GM20000 (cell line): ENCODE results near the gene NAA30.

Experiments
- DNase-seq: peaks from one replicate; pipeline ENCODE4 v3.0.0; 2012; ENCODE audit warnings: low spot score
- TF ChIP-seq, protein P1 (sequence below): IDR thresholded peaks from 2 replicates; pipeline ENCODE4 v1.5.1; 2012; ENCODE audit warnings: mild to moderate bottlenecking, control low read depth; ENCODE audit errors: extremely low read depth, missing control alignments

NAA30 gene

DNA sequence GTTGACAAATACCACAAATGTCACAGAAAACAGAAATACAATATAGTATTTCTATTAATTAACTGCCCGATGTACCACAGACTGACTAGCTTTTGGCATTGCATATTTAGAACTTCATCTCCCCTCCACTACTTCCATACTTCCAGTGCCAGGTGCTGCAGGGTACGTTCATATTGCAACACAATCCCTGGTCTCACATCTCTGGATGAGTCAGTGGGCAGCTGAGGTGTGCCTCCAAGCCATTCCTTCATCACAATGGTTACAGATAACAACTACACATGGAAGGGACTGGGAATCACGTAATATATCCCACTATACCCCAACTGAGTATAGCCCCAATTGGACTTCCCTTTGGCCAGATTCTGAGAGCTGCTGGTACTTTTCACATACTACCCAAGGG is 72.2 kb downstream of the NAA30 start:
- no peak for DNase-seq
- TF ChIP-seq, protein P1, sequence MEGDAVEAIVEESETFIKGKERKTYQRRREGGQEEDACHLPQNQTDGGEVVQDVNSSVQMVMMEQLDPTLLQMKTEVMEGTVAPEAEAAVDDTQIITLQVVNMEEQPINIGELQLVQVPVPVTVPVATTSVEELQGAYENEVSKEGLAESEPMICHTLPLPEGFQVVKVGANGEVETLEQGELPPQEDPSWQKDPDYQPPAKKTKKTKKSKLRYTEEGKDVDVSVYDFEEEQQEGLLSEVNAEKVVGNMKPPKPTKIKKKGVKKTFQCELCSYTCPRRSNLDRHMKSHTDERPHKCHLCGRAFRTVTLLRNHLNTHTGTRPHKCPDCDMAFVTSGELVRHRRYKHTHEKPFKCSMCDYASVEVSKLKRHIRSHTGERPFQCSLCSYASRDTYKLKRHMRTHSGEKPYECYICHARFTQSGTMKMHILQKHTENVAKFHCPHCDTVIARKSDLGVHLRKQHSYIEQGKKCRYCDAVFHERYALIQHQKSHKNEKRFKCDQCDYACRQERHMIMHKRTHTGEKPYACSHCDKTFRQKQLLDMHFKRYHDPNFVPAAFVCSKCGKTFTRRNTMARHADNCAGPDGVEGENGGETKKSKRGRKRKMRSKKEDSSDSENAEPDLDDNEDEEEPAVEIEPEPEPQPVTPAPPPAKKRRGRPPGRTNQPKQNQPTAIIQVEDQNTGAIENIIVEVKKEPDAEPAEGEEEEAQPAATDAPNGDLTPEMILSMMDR = no peak

GRCh38 chr14:57464008-57464730 is 73.8 kb downstream of the NAA30 start:
- TF ChIP-seq, protein P1 = no peak
- DNase-seq = peak; percentile 28
